ENCODE results near the gene SMIM32. TPM values are rescaled to one million over a fixed set of nuclear protein-coding genes. Genes with fewer than 3 reads are reported as not detected.

The SMIM32 gene
- total and polyA plus RNA-seq, 2 experiments from 2014 or later: 0.27 to 0.56 TPM

GRCh38 chr5:136143312-136143711, 49.6 kb downstream of the SMIM32 start:
- no peak overlapping the region for H2AFZ ChIP-seq
- H3F3A ChIP-seq (replicated peaks; ENCODE audit: low read depth): no peaks in the 10 kb centered on the region
- H3K9me2 ChIP-seq (ENCODE audit: insufficient read depth): no peaks in the 10 kb centered on the region
- TF ChIP-seq JUNB (IDR thresholded peaks at IDR 0.05; ENCODE audit: unreplicated experiment): no peak
- no peak for TF ChIP-seq ZNF114 (CRISPR knock-in tag; IDR thresholded peaks at IDR 0.05)
- no peak for TF ChIP-seq ETS1 (IDR thresholded peaks at IDR 0.05)
- no peak for TF ChIP-seq ZNF462 (CRISPR knock-in tag; IDR thresholded peaks at IDR 0.05)
- no peak for TF ChIP-seq CREB1 (CRISPR knock-in tag; IDR thresholded peaks at IDR 0.05; ENCODE audit: low read depth)
- TF ChIP-seq EZH2phosphoT487 (IDR thresholded peaks at IDR 0.05; ENCODE audit: unreplicated experiment): no peak
- TF ChIP-seq NANOG (IDR thresholded peaks at IDR 0.05; ENCODE audit: borderline replicate concordance): no peak
- TF ChIP-seq REST (IDR thresholded peaks at IDR 0.05; ENCODE audit: unreplicated experiment): no peak
- H3K36me3 ChIP-seq (ENCODE audit: insufficient read depth): no peaks in the 10 kb centered on the region
- H3K27ac ChIP-seq (ENCODE audit: low read depth): no peak overlapping the region
- H3K4me2 ChIP-seq: no peak overlapping the region
- Mint-ChIP-seq H3K4me1 (peaks cover 12% of the 10 kb centered on the region; the same call in 2 of the 3 replicates), H3K27ac (no peak overlapping the region), H3K27me3 (ENCODE audit: insufficient read depth, low read depth, poor library complexity) (no peaks in the 10 kb centered on the region), H3K36me3 (ENCODE audit: low read depth) (no peaks in the 10 kb centered on the region), H3K9me3 (no peaks in the 10 kb centered on the region), H3K4me3 (no peak overlapping the region)
- H3K79me2 ChIP-seq (replicated peaks; ENCODE audit: insufficient read depth): peaks cover 100% of the 10 kb centered on the region
- no peak overlapping the region for H3K4me3 ChIP-seq
- H4K20me1 ChIP-seq (replicated peaks; ENCODE audit: insufficient read depth): peaks cover 65% of the 10 kb centered on the region
- H3K27me3 ChIP-seq (ENCODE audit: insufficient read depth): no peaks in the 10 kb centered on the region
- peaks cover 7% of the 10 kb centered on the region; the same call in 1 of the 2 replicates for H3K4me1 ChIP-seq (ENCODE audit: insufficient read depth)
- no peak for DNase-seq (ENCODE audit: low spot score)
- ATAC-seq: no peak

Measured in GM23338 (cell line).